Stimulated activated CD4-positive, alpha-beta T cell treated with anti-CD3 and anti-CD28 coated beads, TNF-alpha, amount 100 ng/mL, for 48 hours (primary cell): ENCODE results near the gene KRIT1.
"Not testable (repeated sequence)": the region's sequence is repeated elsewhere in the genome, so short reads cannot be mapped to it uniquely, and the experiment has no call there.

Source experiments
- DNase-seq, 3 donors: peaks; one replicate each; pipeline ENCODE4 v3.0.0-alpha.2; 2020; ENCODE audit warnings: low read depth in 3 of 3

The KRIT1 gene

DNA sequence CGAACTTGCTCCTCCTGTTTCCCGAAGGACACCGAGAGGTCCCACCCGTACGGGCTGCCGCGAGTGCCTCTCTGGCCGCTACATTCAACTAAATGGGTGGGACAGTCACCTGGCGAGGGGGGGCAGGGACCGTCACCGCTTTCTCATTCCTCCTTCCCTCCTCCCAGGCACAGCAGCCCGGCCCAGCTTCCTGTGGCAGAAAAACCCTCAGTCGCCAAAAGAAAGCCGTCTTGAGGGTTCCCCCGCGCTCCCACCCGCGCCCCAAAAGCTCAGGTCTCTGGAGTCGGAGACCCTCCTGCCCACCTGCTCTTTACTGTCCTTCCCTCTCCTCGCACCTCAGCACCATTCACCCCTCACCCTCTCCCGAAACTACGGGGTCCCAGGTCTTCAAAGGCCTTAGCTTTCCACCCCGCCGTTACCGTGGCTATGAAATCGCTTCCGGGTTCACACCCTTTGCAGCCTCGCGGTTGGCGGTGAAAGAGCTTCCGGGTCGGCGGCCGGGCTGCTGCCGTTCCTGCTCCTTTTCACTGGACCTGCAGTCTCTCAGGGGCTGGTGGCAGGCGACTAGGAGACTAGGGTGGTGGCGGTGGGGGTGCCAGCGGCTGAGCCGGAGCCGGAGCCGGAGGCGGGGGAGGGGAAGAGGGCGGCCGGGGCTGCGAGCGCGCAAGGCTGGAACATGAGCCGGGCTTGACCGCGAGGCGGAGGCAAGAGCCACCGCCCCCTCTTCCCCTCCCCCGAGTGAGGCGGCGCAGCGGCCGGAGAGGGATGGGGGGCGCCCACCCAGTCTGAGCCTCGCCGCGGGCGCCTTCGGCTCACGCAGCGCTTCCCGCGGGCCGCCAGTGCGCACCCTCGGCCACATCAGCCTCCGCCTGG, at the start of gene KRIT1, which contains the start of gene ANKIB1:
Gene KRIT1 (minus strand): TSS at position 428 of the 873 bp plus-strand sequence. CDS start 3,779 bp downstream, outside the sequence.
Gene ANKIB1 (plus strand): TSS at position 488 of the 873 bp plus-strand sequence. CDS start 49,005 bp downstream, outside the sequence.
- peak; percentile 76 to 84 (median 79) for DNase-seq

DNA sequence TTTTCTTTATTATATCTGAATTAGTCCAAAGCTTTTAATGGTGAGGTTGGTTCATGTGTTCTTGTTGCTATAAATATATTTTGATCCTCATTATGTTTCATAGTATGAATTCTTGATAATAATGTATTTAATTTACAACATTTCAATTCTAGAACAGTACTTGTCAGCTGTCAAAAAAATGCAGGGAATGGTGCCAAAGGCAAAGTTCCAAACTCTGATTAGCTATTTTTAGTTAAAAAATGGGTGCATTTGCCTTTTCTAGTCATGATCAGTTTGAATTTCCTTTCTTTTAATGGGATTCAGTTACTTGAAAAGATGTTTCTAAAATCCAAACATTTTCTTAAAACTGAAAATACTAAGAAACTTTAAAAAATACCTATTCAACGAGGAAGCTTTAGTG, 49.7 kb upstream of the KRIT1 start:
- DNase-seq: no peak

DNA sequence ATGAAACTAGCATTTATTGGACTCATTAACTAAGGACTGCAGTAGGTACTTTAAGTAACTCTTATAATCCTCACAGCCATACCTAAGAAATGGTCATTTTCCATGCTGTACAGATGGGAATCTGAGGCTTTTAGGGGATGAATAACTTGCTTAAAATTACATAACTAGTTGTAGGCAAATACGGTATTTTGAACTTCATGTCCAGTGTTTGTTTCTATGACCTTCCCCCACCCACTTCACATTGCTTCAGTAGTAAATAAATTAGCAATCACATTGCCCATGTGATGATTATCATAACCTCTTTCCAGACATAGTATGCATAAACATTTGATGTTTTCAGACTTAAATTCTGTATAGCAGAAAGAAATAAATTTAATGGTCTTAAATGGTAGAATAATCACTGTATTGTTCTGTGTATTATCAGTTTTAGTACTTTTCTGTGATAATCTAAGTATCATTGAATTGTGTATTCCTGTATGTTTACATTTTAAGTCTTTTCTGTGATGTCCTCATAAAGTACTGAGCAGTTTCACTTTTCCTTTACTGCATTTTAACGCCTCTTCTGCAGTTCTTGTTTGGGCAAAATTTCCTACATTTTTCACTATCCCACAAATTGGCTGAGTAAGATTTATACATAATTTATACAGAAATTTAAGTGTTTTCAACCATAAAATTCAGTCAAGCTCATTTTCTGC, 48.3 kb upstream of the KRIT1 start:
- no peak for DNase-seq

DNA sequence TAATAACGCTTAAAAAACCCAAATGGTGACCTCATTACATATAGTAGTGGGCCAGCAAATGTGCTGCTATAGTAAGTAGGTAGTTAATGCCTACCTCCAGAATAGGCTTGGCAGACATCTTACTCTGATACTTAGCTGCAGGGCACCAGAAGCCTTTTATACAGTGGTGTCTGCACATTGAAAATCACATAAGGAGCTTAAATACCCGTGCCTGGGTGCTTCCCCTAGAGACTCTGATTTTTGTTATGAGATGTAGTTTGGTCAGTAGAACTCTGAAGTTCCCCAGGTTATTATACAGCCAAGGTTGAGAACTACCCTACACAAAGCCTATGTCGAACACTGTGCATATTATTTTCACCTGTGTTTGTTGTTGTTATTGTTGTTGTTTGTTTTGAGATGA, 47.3 kb upstream of the KRIT1 start:
- no peak for DNase-seq

DNA sequence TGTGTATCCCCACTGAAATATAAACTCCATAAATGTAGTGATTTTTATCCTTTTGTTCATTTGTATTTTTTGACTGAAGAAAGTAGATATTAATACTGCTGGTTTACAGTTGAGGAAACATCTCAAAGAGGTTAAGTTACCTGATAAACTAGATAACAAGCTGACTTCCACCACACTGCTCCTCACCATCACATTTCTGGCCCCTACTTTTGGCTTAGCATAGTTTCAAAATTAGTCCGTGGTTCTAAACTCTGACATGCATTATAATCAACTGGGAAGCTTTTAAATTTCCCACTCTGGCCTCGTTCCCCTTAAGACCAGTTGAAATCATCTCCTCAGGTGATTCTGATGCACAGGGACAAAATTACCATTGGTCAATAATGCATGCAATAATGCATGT, 43.6 kb upstream of the KRIT1 start:
- DNase-seq: no peak

DNA sequence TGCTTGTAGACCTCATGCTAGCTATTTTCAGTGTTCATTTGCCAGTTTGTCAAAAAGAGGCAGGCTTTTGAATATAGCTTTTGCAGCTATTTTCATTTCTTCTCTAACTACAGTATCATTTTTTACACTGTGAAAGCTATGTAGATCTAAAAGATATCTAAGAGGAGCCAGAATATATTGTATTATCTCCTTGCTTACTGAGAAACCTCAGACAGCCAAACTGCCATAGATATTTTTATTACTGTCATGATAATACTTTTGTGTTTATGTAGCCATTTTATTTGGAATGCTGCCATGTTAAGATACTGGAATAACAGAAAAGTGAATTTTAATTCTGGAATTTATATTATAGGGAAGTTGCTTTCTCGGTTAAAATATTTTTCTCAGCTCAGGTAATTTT, 37.2 kb upstream of the KRIT1 start:
- no peak for DNase-seq

DNA sequence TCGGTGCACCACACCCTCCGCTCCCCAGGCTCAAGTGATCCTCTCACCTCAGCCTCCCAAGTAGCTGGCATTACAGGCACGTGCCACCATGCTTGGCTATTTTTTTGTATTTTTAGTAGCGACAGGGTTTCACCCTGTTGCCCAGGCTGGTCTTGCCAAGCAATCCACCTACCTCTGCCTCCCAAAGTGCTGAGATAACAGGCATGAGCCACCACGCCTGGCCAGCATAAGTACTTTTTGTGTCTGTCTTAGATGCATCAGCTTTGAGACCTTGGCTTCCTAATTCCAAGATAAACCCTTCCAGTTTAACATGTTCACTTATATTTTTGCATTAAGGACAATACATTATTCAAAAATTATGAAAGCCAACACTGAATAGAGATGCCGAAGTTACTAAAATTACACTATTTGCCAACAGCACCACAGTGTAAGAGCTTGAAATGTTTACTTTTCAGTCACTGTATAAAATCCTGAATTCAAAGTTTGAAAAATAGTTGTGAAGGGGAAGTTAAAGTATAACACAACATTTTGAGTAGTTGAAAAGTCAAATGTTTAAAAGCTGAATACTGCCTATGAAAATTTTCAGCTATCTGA, 36.6 kb upstream of the KRIT1 start:
- no peak for DNase-seq

DNA sequence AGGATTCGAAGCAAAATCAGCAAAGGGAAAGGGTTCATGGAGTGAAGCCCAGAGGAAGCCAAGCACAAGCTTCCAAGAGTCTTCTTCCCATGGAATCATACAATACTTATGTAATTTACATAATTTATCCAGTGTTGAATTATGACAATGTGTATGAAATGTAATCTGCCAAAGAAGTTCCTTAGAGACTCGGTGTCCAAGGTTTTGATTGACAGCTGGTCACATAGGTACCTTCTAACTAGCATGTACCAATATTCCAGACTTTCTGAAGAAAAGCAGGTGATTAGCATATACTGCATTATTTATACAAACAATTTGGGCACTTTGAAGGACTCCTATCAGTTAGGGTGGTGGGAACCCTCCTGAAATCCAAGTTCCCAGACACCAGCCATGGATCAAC, 35.3 kb upstream of the KRIT1 start:
- DNase-seq: no peak

DNA sequence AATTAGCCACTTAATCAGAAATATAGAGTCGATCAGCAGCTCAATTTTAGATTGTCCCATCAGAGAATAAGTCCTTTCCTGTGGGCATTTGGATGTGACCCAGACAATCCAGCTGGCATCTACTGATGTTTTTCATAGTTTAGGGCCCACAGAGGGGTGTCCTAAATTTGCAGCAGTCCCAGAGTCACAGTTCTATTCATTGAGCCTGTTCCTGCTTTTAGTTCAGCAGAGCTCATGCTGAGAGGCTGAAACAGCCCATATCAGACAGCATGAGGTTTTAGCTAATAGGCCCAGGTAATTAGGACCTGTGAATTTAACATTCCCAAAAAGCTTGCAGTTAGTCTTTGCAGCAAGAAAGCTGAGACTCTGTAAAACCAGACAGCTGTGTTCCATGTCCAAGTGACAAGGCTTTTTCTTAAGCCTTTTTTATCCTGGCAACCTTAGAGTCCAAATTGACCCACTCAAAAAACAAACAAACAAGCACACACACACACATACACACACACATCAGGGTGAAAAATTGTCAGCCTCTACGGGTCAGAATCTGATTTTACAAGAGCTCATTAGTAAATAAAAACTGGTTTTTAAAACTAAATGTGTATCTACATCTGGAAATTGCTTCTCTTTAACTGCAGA, 33.8 kb upstream of the KRIT1 start:
- no peak for DNase-seq

DNA sequence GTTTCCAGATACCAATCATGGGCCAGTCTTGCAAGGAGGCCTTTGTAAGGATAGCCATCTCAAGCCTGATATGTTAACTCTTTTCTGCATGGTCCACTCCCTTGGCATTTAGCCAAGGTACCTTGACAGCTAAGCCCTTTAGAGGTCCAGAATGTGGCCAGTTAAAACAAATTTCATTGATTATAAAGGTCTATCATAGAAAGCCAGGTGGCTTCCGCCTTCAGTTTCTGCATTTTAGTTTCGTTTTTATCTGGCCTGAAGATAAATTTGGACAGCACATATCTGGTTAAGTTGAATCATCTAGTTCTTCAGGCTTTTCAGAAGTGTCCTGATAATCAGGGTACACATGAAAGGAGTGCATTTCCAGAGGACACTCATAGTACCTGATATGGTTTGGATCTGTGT, 30.7 kb upstream of the KRIT1 start:
- no peak for DNase-seq

DNA sequence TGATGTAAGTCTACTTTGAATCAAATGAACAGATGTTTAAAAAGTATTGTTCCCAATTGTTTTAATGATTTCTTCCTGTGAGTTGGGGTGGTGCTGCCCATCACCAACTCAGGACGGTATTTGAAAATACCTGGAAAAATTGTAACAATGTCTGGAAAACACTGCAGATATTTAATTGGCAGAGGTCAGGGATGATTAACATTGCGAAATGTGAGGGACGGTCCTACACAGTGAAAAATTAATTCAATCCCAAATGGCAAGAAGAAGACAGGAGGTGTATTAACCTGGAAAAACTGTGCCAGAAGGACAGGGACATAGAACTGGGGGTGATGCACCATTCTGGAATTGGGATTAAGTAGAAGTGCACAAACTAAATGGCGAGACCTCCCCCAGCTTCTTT, 29.6 kb upstream of the KRIT1 start:
- no peak for DNase-seq

DNA sequence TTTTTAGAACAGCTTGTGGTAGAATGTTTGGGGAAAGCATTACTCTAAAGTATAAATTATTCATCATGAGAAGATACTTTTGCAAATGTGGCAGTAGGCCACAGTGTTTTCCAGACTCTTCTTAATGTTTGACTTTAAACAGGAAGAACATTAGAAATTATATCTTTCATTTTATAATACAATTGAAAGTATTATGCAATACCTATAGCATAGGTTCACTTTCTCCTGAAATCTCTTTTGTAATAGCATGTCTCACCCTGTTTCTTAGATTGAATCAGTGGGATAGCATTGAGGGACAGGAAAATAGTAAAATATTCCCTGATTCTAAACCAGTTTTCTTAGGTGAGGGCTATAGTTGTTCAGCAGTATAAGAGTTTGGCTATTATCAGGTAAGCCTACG, 23.2 kb upstream of the KRIT1 start:
- DNase-seq: no peak

DNA sequence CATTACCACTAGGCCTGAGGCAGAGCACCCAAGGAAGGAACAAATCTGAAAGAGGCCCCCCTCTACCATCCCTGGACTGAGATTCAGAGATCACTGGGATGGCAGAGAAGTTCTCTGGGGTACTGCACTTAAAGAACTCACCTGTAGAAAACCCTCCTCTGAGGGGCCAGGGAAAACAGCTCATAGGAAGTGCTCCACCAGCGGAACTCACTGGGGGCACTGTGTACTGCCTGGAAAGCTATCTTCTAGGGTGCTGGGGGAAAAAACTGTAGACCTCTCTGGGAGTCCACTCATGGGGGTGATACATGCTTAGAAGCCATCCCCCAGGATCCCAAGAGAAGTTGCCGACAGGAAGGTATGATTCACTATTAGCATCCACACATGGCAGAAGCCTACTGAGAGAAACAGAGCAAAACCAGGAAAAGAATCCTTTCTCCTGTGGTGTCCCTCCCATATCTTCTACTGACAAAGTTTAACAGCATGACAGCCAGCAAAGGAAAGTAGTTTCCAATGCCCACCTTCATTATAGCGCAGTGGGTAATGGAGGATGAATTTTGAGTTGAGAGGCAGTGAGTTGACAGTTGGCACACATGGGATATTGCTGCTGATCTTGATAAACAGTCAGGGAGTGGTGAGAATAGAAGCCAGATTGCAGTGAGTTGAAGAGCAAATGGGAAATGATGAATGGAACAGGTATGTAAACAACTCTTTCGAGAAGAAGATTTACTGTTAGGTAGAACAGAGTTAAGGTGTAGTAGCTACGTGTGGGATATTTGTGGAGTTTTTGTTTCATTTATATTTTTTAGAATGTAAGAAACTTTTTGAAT, 20.9 kb upstream of the KRIT1 start:
- no peak for DNase-seq

DNA sequence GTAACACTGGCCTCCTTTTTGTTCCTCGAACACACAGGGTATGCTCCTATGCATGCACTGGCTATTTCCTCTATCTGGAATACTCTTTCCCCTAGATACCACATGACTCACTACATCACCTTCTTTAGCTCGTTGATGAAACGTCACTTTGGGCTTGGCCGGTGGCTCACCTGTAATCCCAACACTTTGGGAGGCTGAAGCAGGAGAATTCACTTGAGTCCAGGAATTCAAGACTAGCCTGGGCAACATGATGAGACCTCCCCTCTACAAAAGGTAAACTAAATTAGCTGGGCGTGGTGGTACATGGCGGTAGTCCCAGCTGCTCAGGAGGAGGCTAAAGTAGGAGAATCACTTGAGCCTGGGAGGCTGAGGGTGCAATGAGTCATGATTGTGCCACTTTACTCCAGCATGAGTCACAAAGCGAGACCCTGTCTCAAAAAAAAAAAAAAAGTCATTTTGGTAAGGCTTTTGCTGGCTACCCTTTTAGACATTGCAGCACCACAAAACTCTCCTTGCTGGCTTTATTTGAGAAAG, 14.6 kb upstream of the KRIT1 start:
- no peak for DNase-seq

DNA sequence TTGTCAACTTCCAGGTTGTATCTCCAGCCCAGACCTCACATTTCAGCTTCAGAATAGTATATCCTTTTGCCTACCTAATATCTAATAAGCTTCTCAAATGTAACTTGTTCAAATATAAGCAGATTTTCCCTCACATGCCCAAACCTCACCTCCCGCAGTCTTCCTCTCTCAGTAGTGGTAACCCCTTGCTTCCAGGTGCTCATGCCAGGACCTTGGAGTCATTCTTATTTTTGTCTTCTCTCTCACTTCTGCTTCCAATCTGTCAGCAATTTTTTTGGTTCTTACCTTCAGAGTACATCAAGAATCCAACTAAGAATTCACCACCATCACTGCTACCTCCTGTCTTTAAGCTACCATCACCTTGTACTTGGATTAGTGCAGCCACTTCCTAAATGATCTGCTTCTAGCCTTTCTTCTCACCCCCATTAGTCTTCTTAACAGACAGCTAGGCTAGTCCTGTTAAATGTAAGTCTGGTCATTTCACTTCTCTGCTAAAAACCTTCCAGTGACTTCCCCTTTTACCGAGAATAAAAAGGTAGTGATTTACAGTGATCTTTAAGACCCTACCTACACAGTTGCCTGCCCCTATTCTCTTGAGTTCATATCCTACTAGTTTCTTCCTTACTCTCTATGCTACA, 14.0 kb upstream of the KRIT1 start:
- no peak for DNase-seq

DNA sequence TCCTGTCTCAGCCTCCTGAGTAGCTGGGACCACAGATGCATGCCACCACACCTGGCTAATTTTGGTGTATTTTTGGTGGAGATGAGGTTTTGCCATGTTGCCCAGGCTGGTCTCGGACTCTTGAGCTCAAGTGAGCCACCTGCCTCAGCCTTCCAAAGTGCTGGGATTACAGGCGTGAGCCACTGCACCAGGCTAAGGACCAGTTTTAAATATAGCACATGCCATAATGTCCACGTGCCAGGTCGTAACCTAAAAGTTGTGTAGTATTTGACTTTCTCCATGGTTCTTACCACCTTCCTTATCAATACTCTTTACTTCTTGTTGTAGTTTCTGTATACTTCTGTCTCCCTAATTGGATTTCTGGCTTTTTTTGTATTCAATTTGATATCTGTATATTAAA, 13.3 kb upstream of the KRIT1 start:
- no peak for DNase-seq

DNA sequence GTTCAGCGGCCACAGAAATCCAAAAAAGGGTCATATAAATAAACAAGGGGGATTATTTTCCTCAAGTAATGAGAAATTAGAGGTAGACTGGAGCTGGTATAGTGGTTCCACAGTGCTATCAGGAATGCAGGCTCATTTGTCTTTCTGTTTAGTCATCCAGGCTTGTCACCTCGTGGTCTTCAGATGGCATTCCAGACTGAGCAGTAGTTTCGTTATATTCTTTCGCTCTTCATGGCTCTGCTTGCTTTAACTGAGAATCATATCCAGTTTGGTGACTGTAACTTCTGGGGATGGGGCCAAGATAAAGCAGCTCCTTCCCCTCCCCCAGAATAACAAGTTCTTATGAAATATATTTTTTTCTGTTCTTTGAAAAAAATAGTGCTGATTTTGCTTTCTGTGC, 9.6 kb upstream of the KRIT1 start:
- no peak for DNase-seq

DNA sequence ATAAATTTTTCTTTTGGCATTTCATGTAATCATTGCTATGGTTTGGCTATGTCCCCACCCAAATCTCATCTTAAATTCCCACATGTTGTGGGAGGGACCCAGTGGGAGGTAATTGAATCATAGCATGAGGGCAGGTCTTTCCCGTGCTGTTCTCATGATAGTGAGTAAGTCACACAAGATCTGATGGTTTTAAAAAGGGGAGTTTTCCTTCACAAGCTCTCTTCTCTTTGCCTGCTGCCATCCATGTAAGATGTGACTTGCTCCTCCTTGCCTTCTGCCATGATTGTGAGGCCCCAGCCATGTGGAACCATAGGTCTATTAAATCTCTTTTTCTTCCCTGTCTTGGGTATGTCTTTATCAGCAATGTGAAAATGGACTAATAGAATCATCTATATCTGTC, 9.1 kb upstream of the KRIT1 start:
- DNase-seq: not testable (repeated sequence)

DNA sequence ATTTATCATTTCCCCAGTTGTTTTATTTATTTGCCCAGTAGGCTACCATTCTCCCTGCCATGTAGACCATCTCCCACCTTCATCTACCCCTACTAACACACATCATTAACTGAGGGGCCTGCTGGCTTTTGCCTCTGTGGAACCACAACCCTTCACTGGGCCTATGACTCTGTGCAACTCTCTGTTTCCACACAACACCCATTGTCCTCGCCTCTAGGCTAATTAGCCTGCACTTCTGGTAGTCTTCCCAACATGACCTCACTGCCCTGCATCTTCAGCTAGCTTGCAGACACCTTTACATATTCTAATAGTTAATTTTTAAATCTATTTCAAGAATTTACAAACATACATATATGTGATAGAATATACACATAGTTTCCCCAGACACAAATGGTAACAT, 7.5 kb upstream of the KRIT1 start:
- DNase-seq: no peak

DNA sequence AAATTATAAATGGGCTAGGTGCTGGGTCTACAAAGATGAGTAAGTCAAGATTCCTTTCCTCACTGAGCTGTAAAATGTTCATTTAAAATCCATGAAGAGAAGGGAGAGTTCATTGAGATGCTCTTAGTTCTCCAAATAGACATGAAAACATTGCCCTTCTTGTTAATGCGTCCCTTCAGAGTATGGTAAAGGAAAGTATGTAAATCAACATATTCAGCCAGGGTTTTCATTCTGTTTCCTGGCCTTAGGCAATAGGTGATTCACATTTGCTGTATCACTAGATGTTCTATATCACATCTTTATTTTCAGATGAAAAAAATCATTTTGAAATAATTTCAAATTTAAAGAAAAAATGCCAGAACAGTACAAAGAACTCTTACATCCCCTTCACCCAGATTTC, 5.5 kb upstream of the KRIT1 start:
- no peak for DNase-seq

DNA sequence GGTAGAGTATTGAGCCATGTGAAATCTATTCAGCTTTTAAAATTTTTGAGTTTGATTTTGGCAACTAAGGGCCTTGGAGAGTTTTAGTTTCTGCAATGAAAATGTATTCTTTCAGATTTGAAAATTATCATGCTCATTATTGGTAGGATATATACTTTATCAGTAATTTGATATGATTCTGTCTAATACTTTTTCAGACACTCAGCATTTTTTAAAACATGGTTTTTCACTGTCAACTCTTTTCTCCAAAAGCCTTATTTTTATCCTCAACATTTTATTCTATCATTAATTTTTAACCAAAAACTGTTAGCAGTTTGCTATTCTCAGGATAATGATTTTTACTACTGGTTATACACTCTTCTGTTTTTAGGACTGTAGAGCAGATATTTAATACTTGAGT, 4.9 kb upstream of the KRIT1 start:
- DNase-seq: no peak
